Posterior cingulate gyrus (tissue), 11 donors: ENCODE measurements around the gene FOLR1.

Source experiments
- DNase-seq, 10 donors: peaks; one replicate each; pipeline versions ENCODE4 v3.0.0 to v3.0.0-alpha.2; 2020 to 2021; ENCODE audit warnings: mixed read lengths in 3 of 10
- intact Hi-C: fragments of 100-400 bp; cut with DNase I; formaldehyde crosslinking; loops from one replicate; pipeline ENCODE4 v1.15.1; 2023

Gene FOLR1

DNA sequence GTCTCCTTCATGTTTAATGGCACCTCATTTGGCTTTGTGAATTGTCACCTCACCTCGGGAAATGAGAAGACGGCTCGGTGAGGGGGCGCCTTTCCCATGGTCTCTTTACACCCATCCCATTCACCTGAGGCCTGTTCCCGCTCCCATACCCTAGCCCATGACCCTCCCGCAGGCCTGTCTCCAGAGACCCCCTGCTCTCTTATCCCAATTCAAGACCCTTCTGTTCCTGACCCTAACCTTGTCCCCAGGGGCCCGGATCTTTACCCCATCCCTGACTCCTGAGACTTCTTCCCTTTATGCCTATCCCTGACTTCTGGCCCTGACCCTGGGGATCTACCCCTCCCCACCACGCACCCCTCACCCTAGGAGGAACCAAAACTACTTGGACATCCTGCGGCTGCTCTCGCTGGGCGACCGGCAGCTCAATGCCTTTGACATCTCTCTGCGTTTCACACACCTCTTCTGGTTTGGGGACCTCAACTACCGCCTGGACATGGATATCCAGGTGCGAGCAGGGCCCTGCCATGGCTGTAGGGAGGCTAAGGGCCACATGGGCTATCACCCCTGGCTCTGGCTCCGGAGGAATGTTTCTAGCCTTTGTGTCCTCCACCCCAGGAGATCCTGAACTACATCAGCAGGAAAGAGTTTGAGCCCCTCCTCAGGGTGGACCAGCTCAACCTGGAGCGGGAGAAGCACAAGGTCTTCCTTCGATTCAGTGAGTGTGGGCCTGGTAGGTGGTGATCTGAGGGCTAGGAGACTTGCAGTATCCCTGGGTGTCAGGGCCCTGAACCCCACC lies 40.5 kb downstream of the FOLR1 start:
- intact Hi-C loops, result no loop called here
- DNase-seq, result peak in 1 of 10 donors; percentile 51

DNA sequence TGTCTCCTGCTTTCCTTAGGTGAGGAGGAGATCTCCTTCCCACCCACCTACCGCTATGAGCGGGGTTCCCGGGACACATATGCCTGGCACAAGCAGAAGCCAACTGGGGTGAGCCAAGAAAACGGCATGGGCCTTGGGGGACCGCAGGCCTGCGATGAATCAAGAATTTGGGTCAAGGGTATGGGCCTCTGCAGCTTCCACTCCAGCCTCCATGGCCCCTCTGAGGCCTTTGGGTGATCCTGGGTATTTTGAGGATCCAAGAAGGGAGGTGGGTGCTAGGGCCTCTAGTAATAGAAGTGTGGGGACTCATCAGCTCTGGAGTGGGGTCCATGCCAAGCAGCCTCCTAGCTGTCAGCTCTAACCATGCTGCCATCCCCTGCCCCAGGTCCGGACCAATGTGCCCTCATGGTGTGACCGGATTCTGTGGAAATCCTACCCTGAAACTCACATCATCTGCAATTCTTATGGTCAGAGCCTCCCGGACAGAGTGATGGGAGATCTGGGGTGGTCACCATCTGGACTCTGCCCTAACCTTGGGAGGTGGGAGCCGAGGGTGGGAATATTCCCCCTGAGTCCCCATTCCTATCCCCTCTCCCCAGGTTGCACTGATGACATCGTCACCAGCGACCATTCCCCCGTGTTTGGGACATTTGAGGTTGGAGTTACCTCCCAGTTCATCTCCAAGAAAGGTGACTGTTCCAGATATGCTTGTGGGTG lies 41.3 kb downstream of the FOLR1 start:
- peak in 1 of 10 donors; percentile 26 for DNase-seq
- intact Hi-C loops, result no loop called here

DNA sequence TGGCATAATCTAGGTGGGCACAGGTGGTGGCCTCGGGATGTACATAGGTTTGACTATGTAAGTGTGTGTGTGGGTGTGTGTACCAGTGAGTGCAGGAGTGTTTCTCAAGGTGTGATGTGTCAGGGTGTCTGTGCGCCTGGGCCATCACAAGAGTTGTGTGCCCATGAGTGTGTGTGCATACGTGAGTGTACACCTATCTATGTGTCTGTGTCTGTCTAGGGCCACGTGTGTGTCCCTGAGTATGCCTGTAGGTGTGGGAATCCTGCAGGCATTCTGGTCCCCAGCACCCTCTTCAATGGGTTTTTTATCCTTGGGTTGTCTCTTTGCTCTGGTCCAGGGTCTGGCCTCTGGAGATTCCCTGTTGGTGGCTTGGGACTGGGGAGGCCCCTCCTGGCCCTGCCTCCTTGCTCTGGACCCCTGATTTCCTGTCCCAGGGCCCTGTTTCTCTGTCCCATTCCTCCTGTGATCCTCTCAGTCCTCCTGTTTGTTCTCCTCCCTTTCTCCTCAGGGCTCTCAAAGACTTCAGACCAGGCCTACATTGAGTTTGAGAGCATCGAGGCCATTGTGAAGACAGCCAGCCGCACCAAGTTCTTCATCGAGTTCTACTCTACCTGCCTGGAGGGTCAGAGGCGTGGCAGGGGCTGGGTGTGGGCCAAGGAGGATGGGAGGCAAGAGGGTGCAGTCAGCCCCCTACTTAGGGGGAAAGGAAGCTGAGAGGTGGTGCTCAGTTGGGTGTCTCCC lies 42.0 kb downstream of the FOLR1 start:
- DNase-seq, result peak in 1 of 10 donors; percentile 12
- intact Hi-C loops, result no loop called here

DNA sequence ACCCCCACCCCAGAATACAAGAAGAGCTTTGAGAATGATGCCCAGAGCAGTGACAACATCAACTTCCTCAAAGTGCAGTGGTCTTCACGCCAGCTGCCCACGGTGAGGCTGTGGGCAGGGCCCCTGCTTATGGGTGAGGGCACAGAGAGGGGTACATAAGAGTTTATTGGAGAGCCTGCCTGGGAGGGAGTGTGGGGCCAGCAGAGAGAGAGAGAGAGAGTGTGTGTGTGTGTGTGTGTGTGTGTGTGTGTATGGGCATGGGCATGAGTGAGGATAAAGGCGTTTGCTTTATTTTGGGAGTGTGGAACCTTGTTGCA lies 42.5 kb downstream of the FOLR1 start:
- intact Hi-C loops, result no loop called here
- peak in 1 of 10 donors; percentile 27 for DNase-seq

DNA sequence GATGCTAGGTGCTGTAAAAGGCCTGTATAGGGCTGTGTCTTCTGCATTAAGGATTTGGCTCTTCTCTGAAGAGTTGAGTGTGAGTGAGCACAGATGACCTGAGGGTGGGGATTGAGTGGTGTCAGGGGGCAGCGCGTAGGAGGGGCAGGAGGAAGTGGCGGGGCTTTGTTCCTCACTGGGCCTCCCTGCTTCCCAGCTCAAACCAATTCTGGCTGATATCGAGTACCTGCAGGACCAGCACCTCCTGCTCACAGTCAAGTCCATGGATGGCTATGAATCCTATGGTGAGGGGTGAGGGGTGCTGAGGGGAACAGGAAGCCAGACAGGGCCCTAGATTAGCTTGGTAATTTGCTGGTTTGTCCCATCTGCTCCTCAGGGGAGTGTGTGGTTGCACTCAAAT lies 43.0 kb downstream of the FOLR1 start:
- intact Hi-C loops, result no loop called here
- DNase-seq, result peak in 1 of 10 donors; percentile 37

DNA sequence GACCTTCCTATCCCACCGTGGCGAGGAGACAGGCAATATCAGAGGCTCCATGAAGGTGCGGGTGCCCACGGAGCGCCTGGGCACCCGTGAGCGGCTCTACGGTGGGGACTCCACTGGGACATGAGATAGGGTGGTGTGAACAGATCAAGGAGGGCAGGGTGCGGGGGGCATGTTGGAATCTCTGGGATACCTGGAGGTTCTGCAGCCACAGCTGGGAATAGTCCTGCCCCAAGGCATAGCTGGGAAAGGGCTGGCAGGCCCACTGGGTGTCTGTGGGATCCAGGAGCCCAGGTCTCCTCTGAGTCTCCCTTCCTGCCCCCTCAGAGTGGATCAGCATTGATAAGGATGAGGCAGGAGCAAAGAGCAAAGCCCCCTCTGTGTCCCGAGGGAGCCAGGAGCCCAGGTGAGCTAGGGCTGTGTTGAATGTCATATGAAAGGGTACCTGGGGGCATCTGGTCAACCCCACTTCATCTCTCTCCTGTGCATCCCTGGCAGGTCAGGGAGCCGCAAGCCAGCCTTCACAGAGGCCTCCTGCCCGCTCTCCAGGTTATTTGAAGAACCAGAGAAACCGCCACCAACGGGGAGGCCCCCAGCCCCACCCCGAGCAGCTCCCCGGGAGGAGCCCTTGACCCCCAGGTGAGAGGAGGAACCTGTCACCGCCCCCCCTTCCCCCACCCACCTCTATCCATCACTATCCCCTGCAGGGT lies 43.6 kb downstream of the FOLR1 start:
- intact Hi-C loops, result no loop called here

DNA sequence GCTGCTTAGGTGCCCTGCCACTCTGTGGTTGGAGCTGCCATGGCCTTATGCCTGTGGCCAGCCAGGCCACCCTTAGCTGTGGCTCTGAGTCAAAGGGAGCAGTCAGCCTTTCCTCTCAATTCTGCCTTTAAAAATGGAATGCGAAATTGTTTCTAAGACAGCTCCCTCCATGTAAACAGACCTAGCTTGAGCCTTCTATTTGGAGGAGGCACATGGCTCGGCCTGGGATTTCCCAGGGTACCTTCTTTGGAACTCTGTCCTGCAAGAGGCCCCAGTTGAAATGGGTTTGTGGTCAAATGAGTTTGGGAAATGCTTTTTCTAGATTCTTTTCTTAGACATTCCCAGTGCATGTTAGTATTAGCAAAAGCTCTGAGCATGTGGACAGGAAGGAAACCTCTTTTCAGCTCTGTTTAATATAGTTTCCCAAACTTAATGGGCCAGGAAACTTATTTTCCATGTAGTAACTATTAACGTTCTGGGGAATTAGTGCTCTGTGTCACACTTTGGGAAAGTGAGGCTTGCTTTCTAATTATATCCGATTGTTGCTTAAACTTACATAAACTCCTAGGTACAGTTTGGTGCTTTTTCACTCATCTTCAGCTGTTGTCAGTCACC lies 44.2 kb downstream of the FOLR1 start:
- peak in 1 of 10 donors; percentile 55 for DNase-seq
- intact Hi-C loops, result no loop called here

More for the DNA sequence above, 43.6 kb downstream of the FOLR1 start:
- DNase-seq, result peak in 1 of 10 donors; percentile 55

DNA sequence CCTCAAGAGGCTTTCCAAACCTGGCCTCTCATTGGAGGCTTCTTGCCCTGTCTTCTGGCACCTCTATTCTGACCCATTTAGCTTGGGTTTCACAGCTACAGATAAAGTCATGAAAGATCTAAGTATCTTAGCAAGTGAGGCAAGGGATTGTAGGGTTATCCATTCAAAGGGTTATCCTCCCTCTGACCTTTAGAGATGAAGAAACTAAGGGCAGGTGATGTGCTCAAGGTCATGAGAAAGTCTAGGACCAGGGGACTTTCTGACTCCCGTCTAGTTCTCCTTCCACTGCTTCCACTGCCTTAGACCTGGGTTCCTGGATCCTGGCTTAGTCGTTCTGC lies 44.8 kb downstream of the FOLR1 start:
- DNase-seq, result no peak
- intact Hi-C loops, result no loop called here

DNA sequence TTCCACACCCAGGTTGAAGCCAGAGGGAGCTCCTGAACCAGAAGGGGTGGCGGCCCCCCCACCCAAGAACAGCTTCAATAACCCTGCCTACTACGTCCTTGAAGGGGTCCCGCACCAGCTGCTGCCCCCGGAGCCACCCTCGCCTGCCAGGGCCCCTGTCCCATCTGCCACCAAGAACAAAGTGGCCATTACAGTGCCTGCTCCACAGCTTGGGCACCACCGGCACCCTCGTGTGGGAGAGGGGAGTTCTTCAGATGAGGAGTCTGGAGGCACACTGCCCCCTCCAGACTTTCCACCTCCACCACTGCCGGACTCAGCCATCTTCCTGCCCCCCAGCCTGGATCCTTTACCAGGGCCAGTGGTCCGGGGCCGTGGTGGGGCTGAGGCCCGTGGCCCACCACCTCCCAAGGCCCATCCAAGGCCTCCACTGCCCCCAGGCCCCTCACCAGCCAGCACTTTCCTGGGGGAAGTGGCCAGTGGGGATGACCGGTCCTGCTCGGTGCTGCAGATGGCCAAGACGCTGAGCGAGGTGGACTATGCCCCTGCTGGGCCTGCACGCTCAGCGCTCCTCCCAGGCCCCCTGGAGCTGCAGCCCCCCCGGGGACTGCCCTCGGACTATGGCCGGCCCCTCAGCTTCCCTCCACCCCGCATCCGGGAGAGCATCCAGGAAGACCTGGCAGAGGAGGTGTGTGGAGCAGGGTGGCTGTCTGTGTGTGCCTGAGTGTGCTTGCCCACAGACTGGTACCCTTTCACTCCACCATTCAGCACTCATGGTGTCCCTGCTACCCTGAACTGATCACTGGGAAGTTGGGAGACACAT lies 45.4 kb downstream of the FOLR1 start:
- DNase-seq, result peak in 1 of 10 donors; percentile 63

DNA sequence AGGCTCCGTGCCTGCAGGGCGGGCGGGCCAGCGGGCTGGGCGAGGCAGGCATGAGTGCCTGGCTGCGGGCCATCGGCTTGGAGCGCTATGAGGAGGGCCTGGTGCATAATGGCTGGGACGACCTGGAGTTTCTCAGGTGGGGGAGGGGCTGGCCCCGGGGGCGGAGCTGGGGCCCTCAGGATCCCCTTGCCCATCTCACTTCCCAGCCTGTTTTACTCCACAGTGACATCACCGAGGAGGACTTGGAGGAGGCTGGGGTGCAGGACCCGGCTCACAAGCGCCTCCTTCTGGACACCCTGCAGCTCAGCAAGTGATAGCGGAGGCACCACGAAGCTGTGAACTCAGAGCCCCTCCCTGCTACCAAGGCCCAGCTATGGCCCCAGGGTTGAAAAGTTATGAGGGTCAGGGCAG lies 46.1 kb downstream of the FOLR1 start:
- peak in 3 of 10 donors; percentile 50 to 91 (median 69) for DNase-seq

More for the DNA sequence above, 45.4 kb downstream of the FOLR1 start:
- intact Hi-C loops, result no loop called here

DNA sequence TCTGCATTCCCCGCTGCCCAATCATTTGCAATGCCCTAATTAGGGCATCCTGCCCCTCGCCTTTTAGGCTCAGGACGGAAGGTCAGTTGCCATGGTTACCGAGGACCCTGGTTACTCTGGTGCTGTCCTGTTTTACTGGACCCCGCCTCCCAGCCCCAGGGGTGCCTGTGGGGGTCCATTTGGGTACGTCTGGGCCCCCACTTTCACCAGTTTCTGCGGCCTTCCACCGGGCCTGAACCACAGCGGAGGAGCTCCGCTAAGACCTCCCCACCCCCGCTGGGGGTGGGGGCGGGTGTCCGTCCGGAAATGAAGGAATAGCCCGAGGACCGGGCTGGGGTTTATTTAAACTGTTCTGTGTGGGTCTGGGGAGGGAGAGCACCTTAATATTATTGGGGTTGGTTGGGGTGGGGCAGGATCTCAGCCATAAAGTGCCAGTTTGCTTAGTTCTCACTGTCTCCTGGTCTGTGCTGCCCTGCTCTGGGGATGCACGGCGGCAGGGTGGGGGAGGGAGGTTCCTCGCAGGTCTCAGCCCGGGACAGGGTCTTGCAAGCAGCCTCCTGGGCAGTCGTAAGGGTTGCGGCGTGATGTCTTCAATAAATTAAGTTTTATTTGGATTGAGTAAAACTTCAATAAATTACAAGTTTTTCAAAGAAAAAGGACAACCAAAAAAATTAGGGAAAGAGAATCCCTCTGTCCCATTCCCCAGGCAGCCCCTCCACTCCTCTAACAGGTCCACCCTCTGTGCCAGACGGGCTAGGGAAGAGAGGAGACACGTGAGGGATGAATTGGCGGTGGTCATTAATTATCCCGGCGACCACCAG lies 46.8 kb downstream of the FOLR1 start:
- DNase-seq, result peak in 2 of 10 donors; percentile 55 to 66
- intact Hi-C loops, result no loop called here

More for the DNA sequence above, 46.1 kb downstream of the FOLR1 start:
- intact Hi-C loops, result no loop called here

DNA sequence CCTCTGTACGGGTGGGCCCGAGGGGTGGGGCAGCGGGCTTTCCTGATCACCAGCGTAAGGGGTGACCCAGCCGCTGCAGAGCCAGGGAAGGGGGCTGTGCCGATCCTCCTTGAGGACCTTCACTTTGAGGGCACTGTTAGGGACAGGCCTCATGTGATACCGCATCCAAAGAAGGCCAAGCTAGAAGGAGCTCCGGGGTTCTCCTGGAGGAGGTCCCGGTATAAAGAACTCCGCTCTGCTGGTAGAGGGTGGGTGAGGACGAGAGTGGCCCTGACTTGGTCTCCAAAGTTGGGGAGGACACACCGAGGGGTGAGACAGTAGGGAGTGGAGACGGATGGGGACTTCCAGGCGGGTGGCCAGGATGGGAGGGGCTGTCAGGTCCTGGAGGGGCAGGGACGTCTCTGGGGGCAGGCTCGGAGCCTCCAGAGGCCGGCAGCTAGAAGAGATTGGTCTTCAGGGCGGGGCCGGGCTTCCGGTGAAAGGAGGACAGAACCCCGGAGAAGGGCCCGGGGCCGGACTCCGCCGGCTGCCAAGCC lies 47.4 kb downstream of the FOLR1 start:
- DNase-seq, result peak in 2 of 10 donors; percentile 57 to 67
- intact Hi-C loops, result no loop called here

DNA sequence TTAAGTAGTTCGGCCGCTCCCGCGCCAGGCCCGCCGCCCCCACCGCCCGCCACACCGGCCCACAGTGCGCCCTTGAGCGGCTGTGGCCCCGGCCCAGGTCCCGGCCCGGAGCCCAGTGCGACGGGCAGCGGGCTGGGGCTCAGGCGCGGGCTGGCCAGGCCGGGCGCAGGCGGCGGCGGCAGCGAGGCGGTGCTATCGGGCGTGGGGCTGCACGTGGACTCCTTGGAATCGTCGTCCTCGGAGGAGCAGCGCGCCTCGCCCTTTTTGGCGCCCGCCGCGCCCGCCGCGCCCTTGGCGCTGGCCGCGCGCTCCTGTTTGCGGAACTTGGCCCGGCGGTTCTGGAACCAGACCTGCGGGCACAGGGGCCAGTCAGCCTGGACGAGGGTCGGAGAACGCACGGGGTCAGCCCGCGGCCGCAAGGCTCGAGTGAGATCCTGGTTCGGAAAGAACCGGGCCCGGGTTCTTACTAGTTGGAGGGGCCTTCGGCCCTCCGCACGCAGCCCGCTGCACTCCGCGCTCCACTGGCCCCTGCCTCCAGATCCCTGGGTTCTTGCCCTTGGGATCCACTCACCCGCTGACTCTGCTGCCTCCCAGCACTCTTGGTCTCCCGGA lies 48.0 kb downstream of the FOLR1 start:
- peak in 3 of 10 donors; percentile 31 to 87 (median 76) for DNase-seq

DNA sequence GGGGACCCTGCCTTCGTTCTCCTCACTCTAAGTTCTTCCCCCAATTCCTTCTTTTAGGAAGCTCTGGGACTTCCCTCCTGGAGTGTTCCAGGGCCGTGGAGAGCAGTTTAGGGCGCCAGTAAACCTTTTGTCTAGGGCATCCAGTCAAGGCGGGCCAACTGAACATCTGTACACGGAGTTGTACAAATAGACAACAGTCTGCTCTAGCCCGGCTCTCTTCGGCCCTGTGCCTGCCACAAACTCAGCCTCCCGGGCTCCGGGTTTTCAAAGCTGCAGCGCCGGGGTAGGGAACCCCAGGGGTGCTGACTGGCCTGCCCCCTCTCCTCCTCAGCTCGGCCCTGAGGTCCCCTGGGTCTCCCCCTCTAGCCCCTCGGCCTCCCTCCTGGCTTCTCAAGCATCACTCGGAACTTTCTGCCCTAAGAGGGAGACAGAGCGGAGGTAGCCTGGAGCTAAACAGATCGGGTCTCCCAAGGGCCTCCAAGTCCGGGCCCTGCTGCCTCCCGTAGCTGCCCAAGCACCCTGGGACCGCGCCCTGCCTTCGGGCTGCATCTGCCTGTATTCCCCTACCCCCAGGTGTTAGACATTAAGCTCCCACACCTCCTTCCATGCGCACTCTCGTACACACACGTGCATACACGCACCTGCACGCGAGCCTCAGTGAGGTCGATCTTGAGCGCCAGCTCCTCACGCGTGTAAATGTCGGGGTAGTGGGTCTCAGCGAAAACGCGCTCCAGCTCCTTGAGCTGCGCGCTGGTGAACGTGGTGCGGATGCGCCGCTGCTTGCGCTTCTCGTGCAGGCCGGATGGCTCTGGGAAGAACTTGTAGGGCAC lies 48.7 kb downstream of the FOLR1 start:
- DNase-seq, result peak in 1 of 10 donors; percentile 75
- intact Hi-C loops, result no loop called here

More for the DNA sequence above, 48.0 kb downstream of the FOLR1 start:
- intact Hi-C loops, result no loop called here

DNA sequence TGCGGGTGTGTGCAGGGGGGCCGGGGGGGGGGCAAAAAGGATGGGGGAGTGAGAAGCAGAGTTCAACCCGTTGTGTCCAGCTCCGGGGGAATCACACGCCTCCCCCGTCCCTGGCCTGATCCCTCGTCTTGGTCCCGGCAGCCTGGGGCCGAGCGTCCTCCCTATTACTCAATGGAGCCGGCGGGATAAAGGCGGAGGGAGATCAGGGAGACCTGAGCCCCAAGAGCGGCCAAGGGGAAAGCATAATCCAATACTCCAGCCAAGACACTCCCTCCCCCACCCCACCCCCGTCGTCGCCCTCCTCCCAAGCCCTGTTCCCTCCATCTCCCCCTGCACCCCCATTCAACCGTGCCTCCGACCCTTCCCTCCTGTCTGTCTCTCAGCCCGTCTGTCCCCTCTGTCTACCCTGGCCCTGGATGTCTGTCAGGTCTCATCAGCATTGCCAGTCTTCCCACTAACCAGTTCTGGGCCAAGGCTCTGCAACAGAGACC lies 49.4 kb downstream of the FOLR1 start:
- peak in 1 of 10 donors; percentile 59 for DNase-seq

DNA sequence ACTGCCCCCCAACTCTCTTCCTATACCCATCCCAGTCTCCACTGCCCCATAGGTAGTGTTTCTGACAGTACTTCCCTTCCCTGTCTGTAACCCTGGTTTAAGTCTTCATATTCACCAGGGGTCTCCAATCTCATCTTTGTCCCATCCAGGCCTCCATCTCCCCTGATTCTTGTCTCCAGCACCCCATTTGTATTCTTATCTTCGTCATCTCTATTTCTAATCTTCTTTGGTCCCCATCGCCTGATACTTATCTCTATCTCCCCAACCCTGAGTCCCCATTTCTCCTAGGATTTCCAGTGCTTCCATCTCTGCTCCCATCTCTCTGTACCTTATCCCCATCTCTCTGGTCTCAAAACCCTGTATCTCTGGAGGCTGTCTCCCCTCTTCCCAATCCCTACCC lies 50.2 kb downstream of the FOLR1 start:
- intact Hi-C loops, result no loop called here
- DNase-seq, result no peak

More for the DNA sequence above, 49.4 kb downstream of the FOLR1 start:
- intact Hi-C loops, result no loop called here
